OCI-LY1 (cell line): ENCODE data around the gene PCBP3.

Source experiments
- H2AFZ ChIP-seq: fragments of 200-600 bp; sonication (generic), shearing (Covaris generic); 2 replicates; pipeline ENCODE4 v1.6.0; 2014; ENCODE audit warnings: antibody characterized with exemption, mild to moderate bottlenecking, low read length
- H3F3A ChIP-seq: fragments of 200-600 bp; sonication (generic), shearing (Covaris generic); 2 replicates; pipeline ENCODE4 v1.6.0; 2014; ENCODE audit warnings: mild to moderate bottlenecking, antibody characterized with exemption, low read length, moderate library complexity; ENCODE audit not compliant: insufficient read depth
- H3K27ac ChIP-seq: fragments of 200-600 bp; sonication (generic); 2 replicates; pipeline ENCODE4 v1.5.1; 2014; ENCODE audit warnings: low read length, mixed run types, mild to moderate bottlenecking, low read depth; ENCODE audit not compliant: poor library complexity, severe bottlenecking
- H3K27me3 ChIP-seq: fragments of 200-600 bp; sonication (generic); 2 replicates; pipeline ENCODE4 v1.6.0; 2014; ENCODE audit warnings: antibody characterized with exemption, mild to moderate bottlenecking, low read length, moderate library complexity; ENCODE audit not compliant: insufficient read depth
- H3K36me3 ChIP-seq: fragments of 200-600 bp; sonication (generic); 2 replicates; pipeline ENCODE4 v1.6.1; 2014; ENCODE audit warnings: mild to moderate bottlenecking, antibody characterized with exemption, low read length, moderate library complexity, mixed read lengths; ENCODE audit not compliant: insufficient read depth
- H3K4me1 ChIP-seq: fragments of 200-600 bp; sonication (generic); 2 replicates; pipeline ENCODE4 v1.5.1; 2014; ENCODE audit warnings: mild to moderate bottlenecking, low read length, moderate library complexity; ENCODE audit not compliant: insufficient read depth, severe bottlenecking
- H3K4me2 ChIP-seq: fragments of 200-600 bp; sonication (generic), shearing (Covaris generic); 2 replicates; pipeline ENCODE4 v1.6.1; 2014; ENCODE audit warnings: low read length
- H3K4me3 ChIP-seq: fragments of 200-600 bp; sonication (generic); 2 replicates; pipeline ENCODE4 v1.5.1; 2014; ENCODE audit warnings: low read length, low read depth, mild to moderate bottlenecking, mixed read lengths; ENCODE audit not compliant: poor library complexity, severe bottlenecking
- H3K79me2 ChIP-seq: fragments of 200-600 bp; shearing (Covaris generic); 2 replicates; pipeline ENCODE4 v1.6.1; 2016; ENCODE audit warnings: mixed run types, low read length, mixed read lengths; ENCODE audit not compliant: insufficient read depth
- H3K9ac ChIP-seq: fragments of 200-600 bp; sonication (generic), shearing (Covaris generic); 2 replicates; pipeline ENCODE4 v1.6.1; 2014; ENCODE audit warnings: mild to moderate bottlenecking, low read length, mixed read lengths
- H3K9me2 ChIP-seq: fragments of 200-600 bp; sonication (generic), shearing (Covaris generic); 2 replicates; pipeline ENCODE4 v1.6.1; 2014; ENCODE audit warnings: low read depth, mild to moderate bottlenecking, low read length, mixed read lengths
- H3K9me3 ChIP-seq: fragments of 200-600 bp; shearing (Covaris generic); 2 replicates; pipeline ENCODE4 v1.6.1; 2014; ENCODE audit warnings: low read length, mixed read lengths
- H4K20me1 ChIP-seq: fragments of 200-600 bp; sonication (generic), shearing (Covaris generic); 2 replicates; pipeline ENCODE4 v1.6.0; 2016; ENCODE audit warnings: mild to moderate bottlenecking, low read length; ENCODE audit not compliant: insufficient read depth
- EZH2 ChIP-seq: fragments of 200-600 bp; sonication (generic), shearing (Covaris generic); IDR thresholded peaks from 2 replicates; pipeline ENCODE4 v1.8.0; 2017; ENCODE audit warnings: borderline replicate concordance, mixed run types, mild to moderate bottlenecking, antibody characterized with exemption, low read length, moderate library complexity, mixed read lengths
- TF ChIP-seq, protein P1 (sequence below): fragments of 200-600 bp; sonication (generic), shearing (Covaris generic); IDR thresholded peaks from 2 replicates; pipeline ENCODE4 v1.5.1; 2017; ENCODE audit warnings: mild to moderate bottlenecking, antibody characterized with exemption, low read length, moderate library complexity, mixed read lengths

PCBP3 gene

GRCh38 chr21:45872902-45873301 lies 229.4 kb downstream of the PCBP3 start:
- Histone ChIP-seq H3K4me1 (no peaks in the 10 kb centered on the region), H3K79me2 (no peaks in the 10 kb centered on the region), H3K9me3 (no peaks in the 10 kb centered on the region), H3F3A (no peaks in the 10 kb centered on the region), H3K36me3 (no peaks in the 10 kb centered on the region), H3K4me2 (no peak overlapping the region), H3K27me3 (no peaks in the 10 kb centered on the region), H3K4me3 (no peak overlapping the region), H3K9me2 (no peaks in the 10 kb centered on the region), H3K27ac (no peak overlapping the region), H3K9ac (no peak overlapping the region), H4K20me1 (no peaks in the 10 kb centered on the region), H2AFZ (no peak overlapping the region)
- TF ChIP-seq, protein P1, sequence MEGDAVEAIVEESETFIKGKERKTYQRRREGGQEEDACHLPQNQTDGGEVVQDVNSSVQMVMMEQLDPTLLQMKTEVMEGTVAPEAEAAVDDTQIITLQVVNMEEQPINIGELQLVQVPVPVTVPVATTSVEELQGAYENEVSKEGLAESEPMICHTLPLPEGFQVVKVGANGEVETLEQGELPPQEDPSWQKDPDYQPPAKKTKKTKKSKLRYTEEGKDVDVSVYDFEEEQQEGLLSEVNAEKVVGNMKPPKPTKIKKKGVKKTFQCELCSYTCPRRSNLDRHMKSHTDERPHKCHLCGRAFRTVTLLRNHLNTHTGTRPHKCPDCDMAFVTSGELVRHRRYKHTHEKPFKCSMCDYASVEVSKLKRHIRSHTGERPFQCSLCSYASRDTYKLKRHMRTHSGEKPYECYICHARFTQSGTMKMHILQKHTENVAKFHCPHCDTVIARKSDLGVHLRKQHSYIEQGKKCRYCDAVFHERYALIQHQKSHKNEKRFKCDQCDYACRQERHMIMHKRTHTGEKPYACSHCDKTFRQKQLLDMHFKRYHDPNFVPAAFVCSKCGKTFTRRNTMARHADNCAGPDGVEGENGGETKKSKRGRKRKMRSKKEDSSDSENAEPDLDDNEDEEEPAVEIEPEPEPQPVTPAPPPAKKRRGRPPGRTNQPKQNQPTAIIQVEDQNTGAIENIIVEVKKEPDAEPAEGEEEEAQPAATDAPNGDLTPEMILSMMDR = no peak
- no peak for TF ChIP-seq EZH2

GRCh38 chr21:45873418-45873817 lies 229.9 kb downstream of the PCBP3 start:
- no peak overlapping the region for H3K27ac ChIP-seq
- H3F3A ChIP-seq = no peaks in the 10 kb centered on the region
- H3K36me3 ChIP-seq = no peaks in the 10 kb centered on the region
- H3K27me3 ChIP-seq = no peaks in the 10 kb centered on the region
- no peaks in the 10 kb centered on the region for H3K9me3 ChIP-seq
- H3K4me3 ChIP-seq = no peak overlapping the region
- TF ChIP-seq, protein P1 = no peak
- no peak for TF ChIP-seq EZH2
- no peaks in the 10 kb centered on the region for H3K4me1 ChIP-seq
- no peaks in the 10 kb centered on the region for H3K9me2 ChIP-seq
- no peak overlapping the region for H2AFZ ChIP-seq
- no peaks in the 10 kb centered on the region for H3K79me2 ChIP-seq
- no peak overlapping the region for H3K9ac ChIP-seq
- H3K4me2 ChIP-seq = no peak overlapping the region
- no peaks in the 10 kb centered on the region for H4K20me1 ChIP-seq

GRCh38 chr21:45873866-45874265 lies 230.3 kb downstream of the PCBP3 start:
- Histone ChIP-seq H3K9me3 (no peaks in the 10 kb centered on the region), H4K20me1 (no peaks in the 10 kb centered on the region), H3K9ac (no peak overlapping the region), H3K4me1 (no peaks in the 10 kb centered on the region), H3K27me3 (no peaks in the 10 kb centered on the region), H3K79me2 (no peaks in the 10 kb centered on the region), H3K36me3 (no peaks in the 10 kb centered on the region), H3F3A (no peaks in the 10 kb centered on the region), H3K27ac (no peak overlapping the region), H3K9me2 (no peaks in the 10 kb centered on the region), H3K4me3 (no peak overlapping the region), H3K4me2 (no peak overlapping the region), H2AFZ (no peak overlapping the region)
- TF ChIP-seq, protein P1 = no peak
- no peak for TF ChIP-seq EZH2
